Transverse colon (tissue), 3 donors: ENCODE results near the gene PJVK.

Experiments
- CTCF ChIP-seq, 5 experiments: fragments of 200-600 bp in 3 of 5; fragments of 450-650 bp in 2 of 5; sonication (generic) in 3 of 5; IDR thresholded peaks; 1 replicate in 2 of 5; 2 replicates in 3 of 5; pipeline ENCODE4 v1.5.1; 2016 to 2017; ENCODE audit warnings: antibody characterized with exemption in 5 of 5, inconsistent platforms in 3 of 5, mild to moderate bottlenecking in 2 of 5, moderate library complexity in 1 of 5
- EP300 ChIP-seq: sonication (generic); formaldehyde crosslinking; IDR thresholded peaks from one replicate; pipeline ENCODE4 v1.6.1; 2017; ENCODE audit warnings: antibody characterized with exemption, low read depth

- no peak for TF ChIP-seq EP300
- TF ChIP-seq CTCF (IDR thresholded peaks at IDR 0.05): no peak
Observed at GRCh38 chr2:178499640-178500039, 48.5 kb downstream of the PJVK start.
